HL-60/S4 treated with retinoic acid at 250 ng/mL for 4 days and 3 days (cell line): ENCODE measurements around the gene MAGI3.

Experiments used
- in situ Hi-C: fragments of 300-500 bp; cut with MboI; formaldehyde crosslinking; loops from 2 replicates; pipeline ENCODE4 v1.7.0; 2022; ENCODE audit warnings: low sequenced_read_pairs

Gene MAGI3

DNA sequence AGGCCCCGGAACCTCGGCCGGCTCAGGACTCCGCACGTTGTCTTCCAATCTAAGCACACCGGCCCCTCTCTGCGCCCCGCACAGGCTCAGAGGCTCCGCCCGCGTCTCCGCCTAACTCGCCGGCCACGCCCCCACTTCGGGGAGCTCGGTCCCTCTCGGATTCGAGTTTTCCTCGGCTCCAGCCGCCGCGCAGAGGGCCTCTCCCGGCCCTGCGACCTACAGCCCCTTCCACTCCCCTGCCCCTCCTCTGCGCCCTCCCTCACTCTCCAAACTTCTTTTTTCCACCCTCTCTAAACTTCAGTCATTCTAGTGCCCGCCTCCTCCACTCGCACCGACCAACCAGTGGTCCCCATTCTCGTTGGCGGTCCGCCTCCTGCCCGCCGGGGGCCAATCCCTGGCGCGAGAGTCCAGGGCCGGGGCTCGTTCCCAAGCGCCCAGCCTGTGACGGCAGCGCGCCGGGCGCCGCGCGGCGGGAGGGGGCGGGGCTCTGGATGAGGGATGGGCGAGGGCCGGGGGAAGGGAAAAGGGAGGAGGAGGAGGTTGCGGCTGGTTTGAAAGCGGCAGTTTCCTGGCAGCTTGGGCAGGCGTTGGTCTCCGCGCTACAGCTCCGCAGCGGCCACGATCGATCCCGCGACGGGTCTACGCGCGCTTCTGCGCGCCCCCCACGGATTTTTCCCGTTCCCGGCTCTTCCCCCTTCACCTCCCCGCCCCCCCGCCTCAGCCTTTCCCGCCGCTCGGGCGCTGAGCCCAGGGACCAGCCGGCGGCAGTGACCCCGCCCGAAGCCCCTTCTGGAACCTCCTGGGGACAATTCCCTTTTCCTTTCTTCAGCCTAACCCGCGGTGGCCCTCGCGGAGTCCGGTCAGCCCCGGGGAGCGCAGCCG, at the start of gene MAGI3:
TSS of gene MAGI3 (plus strand) at position 563 of the 882 bp plus-strand sequence. CDS start 519 bp downstream, outside the sequence.
- in situ Hi-C loops = no loop called here

DNA sequence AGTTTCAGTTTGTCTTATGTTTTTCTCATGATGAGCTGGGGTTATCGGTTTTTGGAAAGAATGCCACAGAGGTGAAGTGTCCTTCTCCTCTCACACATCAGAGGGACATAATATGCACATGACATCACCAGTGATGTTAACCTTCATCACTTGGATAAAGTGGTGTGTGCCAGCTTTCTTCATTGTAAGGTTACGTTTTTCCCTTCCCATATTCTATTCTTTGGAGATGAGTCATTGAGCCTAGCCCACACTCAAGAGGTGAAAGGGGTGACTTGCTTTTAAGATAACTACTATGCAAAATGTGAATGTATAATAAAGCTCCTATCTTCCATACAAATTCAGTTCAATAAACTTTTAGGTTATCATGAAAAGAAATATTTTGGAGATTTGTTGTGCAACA, 36.7 kb upstream of the MAGI3 start:
- in situ Hi-C loops = no loop called here

GRCh38 chr1:113363935-113364334, 26.4 kb upstream of the MAGI3 start:
- in situ Hi-C loops = no loop called here

DNA sequence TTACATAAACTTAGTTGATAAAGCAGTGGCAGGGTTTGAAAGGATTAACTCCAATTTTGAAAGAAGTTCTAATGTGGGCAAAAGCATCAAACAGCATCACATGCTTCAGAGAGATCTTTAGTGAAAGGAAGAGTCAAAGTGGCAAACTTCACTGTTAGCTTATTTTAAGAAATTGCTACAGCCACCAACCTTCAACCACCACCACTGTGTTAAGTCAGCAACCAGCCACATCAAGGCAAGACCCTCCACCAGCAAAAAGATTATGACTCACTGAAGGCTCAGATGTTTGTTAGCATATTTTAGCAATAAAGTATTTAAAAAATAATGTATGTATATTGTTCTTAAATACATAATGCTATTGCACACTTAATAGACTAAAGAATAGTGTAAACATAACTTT, 21.3 kb upstream of the MAGI3 start:
- in situ Hi-C loops = no loop called here

DNA sequence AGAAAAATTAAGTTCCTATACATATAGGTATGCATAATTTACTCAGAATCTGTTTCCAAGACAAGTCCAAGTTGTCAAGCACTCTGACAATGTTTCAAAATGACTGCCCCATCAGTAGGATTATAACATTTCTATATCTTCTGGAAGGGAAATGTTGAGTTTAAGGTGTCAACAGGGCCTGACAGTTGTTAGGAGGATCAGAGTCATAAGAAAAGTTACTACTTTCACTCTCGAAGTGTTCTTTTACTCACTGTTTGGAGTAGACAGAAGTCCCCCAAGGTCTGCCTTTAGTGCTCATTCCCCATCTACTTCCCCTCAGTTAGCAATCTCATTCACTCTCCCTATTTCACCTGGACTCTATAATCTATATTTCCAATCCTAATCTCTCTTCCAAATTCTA, 20.6 kb upstream of the MAGI3 start:
- in situ Hi-C loops = no loop called here

- in situ Hi-C loops = no loop called here
Measured at GRCh38 chr1:113370868-113371267, 19.4 kb upstream of the MAGI3 start.

GRCh38 chr1:113372546-113372945, 17.8 kb upstream of the MAGI3 start:
- in situ Hi-C loops = no loop called here

GRCh38 chr1:113373644-113374043, 16.7 kb upstream of the MAGI3 start:
- in situ Hi-C loops = no loop called here

- in situ Hi-C loops = no loop called here
Measured at GRCh38 chr1:113375878-113376277, 14.4 kb upstream of the MAGI3 start.

GRCh38 chr1:113380075-113380474, 10.2 kb upstream of the MAGI3 start:
- in situ Hi-C loops = no loop called here

DNA sequence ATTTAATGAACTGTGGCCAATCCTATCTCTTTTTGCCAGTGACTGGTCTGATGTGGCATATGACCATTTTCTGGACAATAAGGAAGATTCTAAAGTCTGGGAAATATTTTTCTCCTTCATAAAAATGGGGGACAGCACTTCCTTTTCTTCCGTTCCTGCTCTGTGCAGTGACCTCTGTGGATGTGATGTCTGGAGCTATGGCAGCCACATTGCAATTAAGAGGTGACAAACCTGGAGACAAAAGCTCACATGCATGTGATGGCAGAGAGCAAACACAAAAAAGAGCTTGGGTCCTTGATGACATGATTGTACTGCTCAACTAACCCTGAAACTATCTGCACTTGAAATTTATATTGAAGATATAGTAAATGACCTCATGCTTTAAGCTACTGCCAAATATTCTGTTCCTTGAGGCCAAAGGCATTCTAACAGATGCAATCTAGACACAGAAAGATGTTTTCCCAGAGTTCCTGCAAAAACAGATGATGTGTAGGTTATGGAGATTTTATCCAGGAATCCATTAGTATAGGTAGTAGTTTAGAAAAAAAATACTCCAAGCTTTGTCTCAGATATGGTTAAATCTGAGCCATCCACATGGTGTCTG, 2.2 kb upstream of the MAGI3 start:
- in situ Hi-C loops = no loop called here

- in situ Hi-C loops = no loop called here
Measured at GRCh38 chr1:113388621-113389358, 1.5 kb upstream of the MAGI3 start.

DNA sequence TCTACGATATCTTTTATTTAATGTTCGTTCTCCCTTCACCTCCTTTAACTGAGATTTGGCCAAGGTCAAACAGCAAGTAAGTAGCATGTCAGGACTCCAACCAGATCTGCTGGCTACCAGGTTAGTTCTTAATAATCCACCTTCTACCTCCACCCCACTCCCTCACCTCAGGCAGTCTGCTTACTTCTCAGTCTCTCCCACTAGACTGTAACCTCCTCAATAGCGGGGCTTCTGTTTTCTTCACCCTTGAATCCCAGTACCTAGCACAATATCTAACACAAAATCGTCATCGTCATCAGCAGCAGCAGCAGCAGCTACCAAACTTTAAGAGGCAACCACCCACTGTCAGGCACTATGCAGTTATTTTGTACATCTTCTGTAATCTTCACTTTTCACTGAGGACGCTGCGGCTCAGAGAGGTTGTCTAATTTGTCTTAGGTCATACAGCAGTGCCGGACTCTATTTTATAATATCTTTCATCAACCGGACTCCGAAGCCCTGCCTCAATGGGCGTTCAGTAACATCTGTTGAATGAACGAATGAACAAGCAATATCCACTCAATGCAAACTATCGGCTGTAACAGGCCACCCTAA, 859 bp upstream of the MAGI3 start:
- in situ Hi-C loops = no loop called here

GRCh38 chr1:113390871-113391648, 745 bp downstream of the MAGI3 start:
- in situ Hi-C loops = no loop called here

GRCh38 chr1:113391649-113392271, 1.4 kb downstream of the MAGI3 start:
- in situ Hi-C loops = no loop called here

DNA sequence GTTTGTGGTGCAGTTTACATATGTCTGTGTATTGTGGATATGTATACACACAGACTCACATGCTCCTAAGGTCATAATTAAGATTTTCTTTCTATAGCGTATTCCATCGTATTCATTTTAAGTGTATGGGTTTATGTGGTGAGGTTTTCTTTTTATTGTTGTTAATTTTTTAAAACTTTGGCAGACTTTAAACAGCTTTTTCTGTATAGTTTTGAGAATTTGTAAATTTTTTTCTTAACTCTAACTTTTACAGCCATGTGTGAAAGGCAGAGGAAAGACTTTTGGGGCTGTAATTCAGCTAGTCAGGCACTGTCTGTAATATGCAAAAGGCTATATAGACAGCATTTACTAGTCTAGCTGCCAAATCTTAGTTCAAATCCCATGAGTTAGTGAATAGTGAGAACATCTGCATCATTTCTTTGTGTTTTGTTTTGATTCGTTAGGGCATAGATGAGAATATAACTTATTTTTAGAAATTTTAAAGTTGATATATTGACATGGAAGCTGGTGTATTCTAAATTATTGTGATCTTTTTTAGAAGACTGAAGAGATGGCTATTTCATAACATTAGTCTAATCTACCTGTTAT, 2.3 kb downstream of the MAGI3 start:
- in situ Hi-C loops = no loop called here

GRCh38 chr1:113394043-113394862, 3.9 kb downstream of the MAGI3 start:
- in situ Hi-C loops = no loop called here

DNA sequence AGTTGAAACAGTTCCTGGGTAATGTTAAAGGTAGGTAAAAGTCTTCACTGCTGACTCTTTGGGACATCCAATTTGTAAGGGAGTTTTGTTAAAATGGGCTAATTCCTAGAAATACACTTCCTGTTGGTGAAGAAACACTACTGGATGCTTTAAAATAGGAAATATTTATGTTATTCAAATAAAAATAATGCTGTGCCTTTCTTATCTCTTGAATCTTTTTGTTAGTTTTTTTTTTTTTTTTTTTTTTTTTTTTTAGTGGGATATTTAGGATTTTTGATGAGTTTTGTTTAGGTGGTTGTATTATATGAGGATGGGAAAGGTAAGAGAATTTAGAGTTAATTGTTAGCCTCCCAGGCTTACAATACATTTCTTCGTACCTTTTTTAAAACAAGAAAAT, 4.5 kb downstream of the MAGI3 start:
- in situ Hi-C loops = no loop called here

GRCh38 chr1:113396102-113396501, 5.8 kb downstream of the MAGI3 start:
- in situ Hi-C loops = no loop called here
